GM12865 (cell line): ENCODE measurements around the gene NPC1.

Source experiments
- DNase-seq: peaks from one replicate; pipeline ENCODE4 v3.0.0; 2010; ENCODE audit warnings: low read depth
- H3K4me3 ChIP-seq: 2 replicates; pipeline ENCODE4 v1.5.1; 2011; ENCODE audit warnings: mild to moderate bottlenecking, low read depth, low read length, control low read depth
- TF ChIP-seq, protein P1 (sequence below): IDR thresholded peaks from 2 replicates; pipeline ENCODE4 v1.5.1; 2011; ENCODE audit warnings: low read length, control low read depth, low read depth, inconsistent platforms; ENCODE audit not compliant: insufficient read depth; ENCODE audit errors: missing control alignments

The NPC1 gene

DNA sequence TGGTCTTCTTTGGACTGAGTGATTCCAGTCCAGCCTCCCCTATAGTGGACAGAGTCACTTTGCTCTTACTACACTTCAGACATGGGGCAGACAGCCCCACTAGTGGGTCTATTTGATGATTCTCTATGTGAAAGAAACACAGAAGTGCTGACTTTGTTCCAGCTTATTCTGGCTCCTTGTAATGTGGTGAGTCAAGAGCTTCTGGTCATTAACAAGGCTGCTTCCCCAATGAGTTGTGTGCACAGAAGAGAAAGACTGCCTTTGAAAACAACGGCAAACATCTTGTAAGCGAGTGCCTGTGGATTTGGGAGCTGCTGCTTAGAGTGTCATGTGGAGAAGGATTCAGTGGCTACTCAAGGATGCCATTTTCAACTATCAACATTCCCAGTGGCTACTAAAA is 43.8 kb downstream of the NPC1 start:
- H3K4me3 ChIP-seq: no peak overlapping the region
- TF ChIP-seq, protein P1, sequence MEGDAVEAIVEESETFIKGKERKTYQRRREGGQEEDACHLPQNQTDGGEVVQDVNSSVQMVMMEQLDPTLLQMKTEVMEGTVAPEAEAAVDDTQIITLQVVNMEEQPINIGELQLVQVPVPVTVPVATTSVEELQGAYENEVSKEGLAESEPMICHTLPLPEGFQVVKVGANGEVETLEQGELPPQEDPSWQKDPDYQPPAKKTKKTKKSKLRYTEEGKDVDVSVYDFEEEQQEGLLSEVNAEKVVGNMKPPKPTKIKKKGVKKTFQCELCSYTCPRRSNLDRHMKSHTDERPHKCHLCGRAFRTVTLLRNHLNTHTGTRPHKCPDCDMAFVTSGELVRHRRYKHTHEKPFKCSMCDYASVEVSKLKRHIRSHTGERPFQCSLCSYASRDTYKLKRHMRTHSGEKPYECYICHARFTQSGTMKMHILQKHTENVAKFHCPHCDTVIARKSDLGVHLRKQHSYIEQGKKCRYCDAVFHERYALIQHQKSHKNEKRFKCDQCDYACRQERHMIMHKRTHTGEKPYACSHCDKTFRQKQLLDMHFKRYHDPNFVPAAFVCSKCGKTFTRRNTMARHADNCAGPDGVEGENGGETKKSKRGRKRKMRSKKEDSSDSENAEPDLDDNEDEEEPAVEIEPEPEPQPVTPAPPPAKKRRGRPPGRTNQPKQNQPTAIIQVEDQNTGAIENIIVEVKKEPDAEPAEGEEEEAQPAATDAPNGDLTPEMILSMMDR: no peak
- no peak for DNase-seq

- TF ChIP-seq, protein P1: no peak
- no peak overlapping the region for H3K4me3 ChIP-seq
- DNase-seq: no peak
Measured at GRCh38 chr18:23541349-23542093, 44.8 kb downstream of the NPC1 start.

GRCh38 chr18:23540867-23541266 is 45.4 kb downstream of the NPC1 start:
- H3K4me3 ChIP-seq: no peak overlapping the region
- TF ChIP-seq, protein P1: no peak
- DNase-seq: peak; percentile 21

GRCh38 chr18:23539911-23540525 is 46.3 kb downstream of the NPC1 start:
- no peak for DNase-seq
- no peak overlapping the region for H3K4me3 ChIP-seq
- TF ChIP-seq, protein P1: no peak

GRCh38 chr18:23539296-23539695 is 47.0 kb downstream of the NPC1 start:
- DNase-seq: no peak
- TF ChIP-seq, protein P1: no peak
- H3K4me3 ChIP-seq: no peak overlapping the region

- no peak overlapping the region for H3K4me3 ChIP-seq
- TF ChIP-seq, protein P1: no peak
- no peak for DNase-seq
Measured at GRCh38 chr18:23538870-23539269, 47.4 kb downstream of the NPC1 start.
